ENCODE data around the gene ABTB2.
A peak's percentile ranks its signal among the peaks of the same experiment; 100 is the strongest.

The ABTB2 gene

DNA sequence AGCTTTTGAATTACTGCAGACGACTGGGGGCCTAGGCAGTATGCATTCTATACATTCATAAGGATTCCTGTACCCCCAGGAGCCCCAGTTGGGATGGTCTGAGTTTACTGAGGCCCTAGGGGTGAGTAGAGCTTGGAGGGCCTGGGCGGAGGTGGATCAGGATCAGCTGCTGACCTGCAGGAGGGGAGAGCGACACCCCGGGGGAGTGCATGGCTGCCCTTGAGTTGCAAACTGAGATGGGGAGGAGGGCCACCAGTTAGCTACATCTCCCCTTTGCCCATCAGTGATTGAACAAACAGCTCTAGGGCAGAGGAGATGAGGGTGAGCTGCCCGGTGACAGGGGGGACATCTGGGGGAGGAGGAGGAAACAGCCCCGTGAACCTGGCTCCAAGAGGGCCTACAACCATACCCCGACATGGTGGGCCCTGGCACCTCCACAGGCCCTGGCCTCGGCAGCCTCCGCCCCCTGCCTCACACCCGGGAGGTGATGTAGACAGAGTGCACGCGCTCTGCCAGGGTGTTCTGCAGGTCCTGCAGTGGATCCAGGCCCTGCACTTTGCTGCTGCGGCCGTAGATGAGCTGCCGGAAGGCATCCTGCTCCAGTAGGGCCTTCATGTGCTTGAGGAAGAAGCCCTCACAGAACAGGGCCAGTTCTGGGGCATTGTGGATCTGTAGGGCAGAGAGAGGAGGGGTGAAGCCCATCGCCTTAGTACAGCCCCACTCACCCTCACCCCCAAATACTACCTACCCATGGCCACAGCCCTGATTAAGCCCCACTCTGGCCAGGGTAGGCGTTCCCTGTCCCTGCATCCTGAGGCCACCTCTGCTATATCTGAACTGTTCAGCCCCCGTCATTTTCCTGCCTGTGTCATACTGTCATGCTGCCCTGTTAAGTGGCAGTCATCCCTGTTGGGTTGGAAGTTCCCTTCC is 205.6 kb downstream of the ABTB2 start:
- DNase-seq = no peak
- TF ChIP-seq POLR2A (IDR thresholded peaks at IDR 0.05; ENCODE audit: low read length) (no peak), GATA1 (IDR thresholded peaks at IDR 0.05; ENCODE audit: low read depth, low read length) (no peak)

DNA sequence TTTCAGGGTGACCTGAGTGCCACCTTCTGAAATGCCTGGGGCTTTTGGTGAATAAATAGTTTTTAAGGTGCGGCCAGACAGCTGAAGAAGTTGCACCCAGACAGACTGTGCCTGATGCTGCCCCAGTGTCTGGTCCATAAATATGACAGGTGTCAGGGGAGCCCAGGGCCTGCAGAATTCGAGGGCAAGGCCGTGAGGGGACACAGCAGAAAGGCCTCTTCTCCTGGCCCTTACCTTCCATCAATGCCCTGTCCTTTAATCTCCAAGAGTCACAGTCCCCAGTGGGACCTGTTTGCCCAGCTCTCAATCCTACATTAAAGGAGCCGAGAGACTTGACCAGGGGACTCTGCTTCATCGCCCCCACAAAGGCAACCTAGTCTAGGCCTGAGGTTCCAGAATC is 206.6 kb downstream of the ABTB2 start:
- TF ChIP-seq GATA1 (IDR thresholded peaks at IDR 0.05; ENCODE audit: low read depth, low read length) (no peak), POLR2A (IDR thresholded peaks at IDR 0.05; ENCODE audit: low read length) (no peak)
- no peak for DNase-seq

DNA sequence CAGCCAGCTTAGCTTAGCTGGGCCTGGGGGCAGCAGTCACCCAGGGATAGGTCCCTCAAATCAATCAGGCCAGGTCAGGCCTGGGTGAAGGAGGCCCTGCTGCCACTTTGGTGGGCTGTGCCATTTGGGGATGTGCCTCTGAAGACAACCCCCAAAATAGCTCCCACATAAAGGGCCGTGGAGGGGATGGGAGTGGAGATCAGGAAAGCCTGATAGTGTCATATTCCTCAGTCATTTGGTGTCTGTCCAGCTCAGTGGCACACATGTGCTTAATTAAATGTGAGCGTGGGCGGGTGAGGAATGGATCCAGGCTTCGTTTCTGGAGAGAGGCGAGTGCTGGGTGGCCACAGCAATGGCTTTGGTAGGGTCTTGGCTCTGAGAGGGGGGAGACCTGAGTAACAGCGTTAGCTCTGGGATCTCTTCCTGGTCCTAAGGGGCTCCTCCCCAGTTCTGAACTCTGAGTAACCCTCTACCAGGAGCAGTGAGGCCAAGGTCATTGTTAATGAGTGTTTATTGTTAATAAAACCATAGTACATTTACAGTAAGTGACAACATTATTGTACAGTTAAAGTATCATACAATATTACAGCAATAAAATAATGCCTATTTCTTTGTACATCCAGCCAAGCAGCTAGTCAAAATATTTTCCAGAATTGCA is 207.2 kb downstream of the ABTB2 start:
- no peak for DNase-seq
- TF ChIP-seq GATA1 (IDR thresholded peaks at IDR 0.05; ENCODE audit: low read depth, low read length) (no peak), POLR2A (IDR thresholded peaks at IDR 0.05; ENCODE audit: low read length) (no peak)

- TF ChIP-seq GATA1 (IDR thresholded peaks at IDR 0.05; ENCODE audit: low read depth, low read length) (no peak), POLR2A (IDR thresholded peaks at IDR 0.05; ENCODE audit: low read length) (no peak)
- DNase-seq = peak; percentile 17 to 38
Observed at GRCh38 chr11:34149786-34150185, 208.0 kb downstream of the ABTB2 start.

GRCh38 chr11:34149274-34149673 is 208.5 kb downstream of the ABTB2 start:
- TF ChIP-seq GATA1 (IDR thresholded peaks at IDR 0.05; ENCODE audit: low read depth, low read length) = no peak
- no peak for TF ChIP-seq POLR2A (IDR thresholded peaks at IDR 0.05; ENCODE audit: low read length)
- no peak for DNase-seq

GRCh38 chr11:34148504-34149165 is 209.2 kb downstream of the ABTB2 start:
- TF ChIP-seq GATA1 (IDR thresholded peaks at IDR 0.05; ENCODE audit: low read depth, low read length) (no peak), POLR2A (IDR thresholded peaks at IDR 0.05; ENCODE audit: low read length) (no peak)
- no peak for DNase-seq

GRCh38 chr11:34147581-34147980 is 210.2 kb downstream of the ABTB2 start:
- TF ChIP-seq POLR2A (IDR thresholded peaks at IDR 0.05; ENCODE audit: low read length) (no peak), GATA1 (IDR thresholded peaks at IDR 0.05; ENCODE audit: low read depth, low read length) (no peak)
- no peak for DNase-seq

DNA sequence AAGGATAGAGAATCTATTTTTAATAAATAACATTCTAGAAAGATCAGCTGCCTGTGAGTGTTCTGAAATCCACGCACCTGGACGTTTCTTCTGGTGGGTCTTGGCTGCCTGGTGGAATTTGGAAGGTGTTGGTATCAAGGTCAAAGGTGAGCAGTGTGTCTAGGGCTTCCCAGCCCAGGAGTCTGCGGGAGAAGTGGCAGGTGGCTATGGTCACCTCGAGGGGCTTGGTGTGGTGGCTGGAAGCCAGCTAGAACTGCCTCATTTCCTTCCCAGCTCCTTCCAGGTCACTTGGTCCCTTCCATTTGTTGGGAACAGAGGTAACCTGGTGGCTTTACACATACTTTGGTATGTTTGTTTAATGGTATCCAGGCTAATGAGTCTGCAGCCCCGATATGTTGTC is 210.9 kb downstream of the ABTB2 start:
- TF ChIP-seq POLR2A (IDR thresholded peaks at IDR 0.05; ENCODE audit: low read length) = no peak
- no peak for TF ChIP-seq GATA1 (IDR thresholded peaks at IDR 0.05; ENCODE audit: low read depth, low read length)
- DNase-seq = no peak

DNA sequence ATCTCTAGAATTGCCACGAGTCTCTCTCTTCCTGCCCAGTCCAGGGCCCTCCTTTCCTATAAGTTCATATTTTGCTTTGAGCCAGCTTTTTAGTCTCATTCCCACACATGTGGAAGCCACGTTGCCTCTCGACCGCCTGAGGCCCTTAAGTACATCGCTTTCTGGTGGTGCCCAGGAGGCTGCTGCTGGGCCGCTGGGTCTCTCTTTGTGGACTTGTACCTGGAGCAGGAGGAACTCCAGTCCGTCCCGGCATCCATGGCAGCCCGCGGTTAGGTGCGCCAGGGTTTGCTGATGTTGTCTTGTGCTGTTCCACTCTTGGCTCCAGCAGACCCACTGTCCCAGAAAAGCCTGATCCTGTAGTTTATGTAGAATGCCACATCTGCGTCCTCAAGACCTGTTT is 211.4 kb downstream of the ABTB2 start:
- TF ChIP-seq GATA1 (IDR thresholded peaks at IDR 0.05; ENCODE audit: low read depth, low read length) (no peak), POLR2A (IDR thresholded peaks at IDR 0.05; ENCODE audit: low read length) (no peak)

GRCh38 chr11:34145847-34146381 is 211.9 kb downstream of the ABTB2 start:
- no peak for TF ChIP-seq POLR2A (IDR thresholded peaks at IDR 0.05; ENCODE audit: low read length)
- TF ChIP-seq GATA1 (IDR thresholded peaks at IDR 0.05; ENCODE audit: low read depth, low read length) = no peak
- DNase-seq = no peak

More for the DNA sequence above, 211.4 kb downstream of the ABTB2 start:
- no peak for DNase-seq

DNA sequence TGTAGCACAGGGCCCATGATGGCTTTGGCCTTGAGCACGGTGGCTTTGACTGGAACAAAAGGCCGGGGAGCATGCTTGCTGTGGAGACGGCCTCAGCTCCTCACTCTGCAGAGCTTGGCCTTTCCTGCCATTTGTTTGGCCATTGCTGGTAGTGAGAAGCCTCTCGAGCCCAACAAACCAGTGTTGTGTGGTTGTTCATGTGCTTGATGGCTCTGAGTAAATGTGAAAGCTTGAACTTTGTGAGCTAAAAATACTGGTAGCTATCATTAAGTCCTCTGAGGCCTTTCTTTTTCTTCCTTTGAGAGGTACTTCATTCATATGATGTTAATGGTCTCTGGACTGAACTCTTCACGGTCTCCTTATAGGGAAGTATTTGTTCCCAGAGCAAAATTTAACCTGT is 212.7 kb downstream of the ABTB2 start:
- TF ChIP-seq POLR2A (IDR thresholded peaks at IDR 0.05; ENCODE audit: low read length) (no peak), GATA1 (IDR thresholded peaks at IDR 0.05; ENCODE audit: low read depth, low read length) (no peak)
- no peak for DNase-seq

DNA sequence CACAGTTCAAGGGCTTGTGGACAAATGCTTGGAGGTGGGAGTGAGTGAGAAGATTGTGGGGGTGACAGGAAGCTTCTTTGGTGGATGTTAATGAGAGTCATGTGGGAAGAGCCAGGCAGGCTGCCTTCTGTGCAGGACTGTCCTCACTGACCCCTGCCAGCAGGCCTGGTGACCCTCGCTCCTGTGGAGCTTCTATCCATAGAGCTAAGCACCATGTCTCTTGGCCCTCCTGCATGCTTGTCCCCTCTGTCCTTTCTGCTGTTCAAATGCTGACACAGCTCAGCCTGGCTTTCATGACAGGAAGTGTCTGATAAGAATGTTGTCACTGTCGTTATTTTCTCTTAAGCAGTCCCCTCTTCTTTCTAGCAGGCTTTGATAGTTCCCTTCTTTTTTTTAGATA is 214.8 kb downstream of the ABTB2 start:
- no peak for DNase-seq
- TF ChIP-seq GATA1 (IDR thresholded peaks at IDR 0.05; ENCODE audit: low read depth, low read length) (no peak), POLR2A (IDR thresholded peaks at IDR 0.05; ENCODE audit: low read length) (no peak)

- no peak for DNase-seq
- TF ChIP-seq POLR2A (IDR thresholded peaks at IDR 0.05; ENCODE audit: low read length) = no peak
- TF ChIP-seq GATA1 (IDR thresholded peaks at IDR 0.05; ENCODE audit: low read depth, low read length) = no peak
Observed at GRCh38 chr11:34140149-34140548, 217.7 kb downstream of the ABTB2 start.

- DNase-seq = no peak
- TF ChIP-seq GATA1 (IDR thresholded peaks at IDR 0.05; ENCODE audit: low read depth, low read length) (no peak), POLR2A (IDR thresholded peaks at IDR 0.05; ENCODE audit: low read length) (no peak)
Observed at GRCh38 chr11:34139346-34139745, 218.5 kb downstream of the ABTB2 start.
